Endothelial cell of umbilical vein (primary cell): Measurements from ENCODE around the gene ARHGAP10. TPM values are rescaled to one million over a fixed set of nuclear protein-coding genes. Genes with fewer than 3 reads are reported as not detected.

Experiments used
- BruUV-seq: library from RNA; stranded (reverse); fragments of 400-500 nt; replicated peaks from 2 replicates; lab custom pipeline; 2021; lab: Mats Ljungman, UMichigan
- CTCF ChIA-PET: fragments of 300-600, 350-600 bp; sonication (Branson Sonifier 250); formaldehyde crosslinking; loops from one replicate; lab custom pipeline; 2021; ENCODE audit warnings: antibody characterized with exemption, inconsistent platforms; lab: Charles Lee
- POLR2A ChIA-PET: fragments of 300-600, 350-600 bp; sonication (Branson Sonifier 250); formaldehyde crosslinking; loops from one replicate; lab custom pipeline; 2021; ENCODE audit warnings: antibody characterized with exemption, inconsistent platforms; lab: Charles Lee
- DNase-seq: peaks from one replicate; pipeline ENCODE4 v3.0.0-alpha.2; 2011; ENCODE audit warnings: low read depth, low spot score
- FAIRE-seq: peaks from 2 replicates; lab custom pipeline; 2011; peaks lifted over from hg19 to GRCh38; lab: Jason Lieb, UNC
- H2AFZ ChIP-seq: 2 replicates; pipeline ENCODE4 v1.6.0; 2012; ENCODE audit warnings: low read depth, low read length, control low read depth, inconsistent platforms
- H3K27ac ChIP-seq: 2 replicates; pipeline ENCODE4 v1.5.1; 2011; ENCODE audit warnings: low read depth, mild to moderate bottlenecking, control low read depth, low read length, moderate library complexity; ENCODE audit not compliant: insufficient read depth
- H3K27me3 ChIP-seq, 2 experiments: 2 replicates each; pipeline versions ENCODE4 v1.6.0 to v1.6.1; 2011; ENCODE audit warnings: low read length in 2 of 2, mixed read lengths in 1 of 2; ENCODE audit not compliant: control insufficient read depth in 2 of 2, insufficient read depth in 2 of 2
- H3K36me3 ChIP-seq, 2 experiments: 2 replicates in 1 of 2; 3 replicates in 1 of 2; pipeline ENCODE4 v1.5.1; 2011; ENCODE audit warnings: low read length in 2 of 2, mild to moderate bottlenecking in 1 of 2, moderate library complexity in 1 of 2; ENCODE audit not compliant: control insufficient read depth in 2 of 2, insufficient read depth in 2 of 2; ENCODE audit errors: extremely low read depth in 1 of 2
- H3K4me1 ChIP-seq: 3 replicates; pipeline ENCODE4 v1.5.1; 2011; ENCODE audit warnings: mild to moderate bottlenecking, low read length; ENCODE audit not compliant: control insufficient read depth, insufficient read depth; ENCODE audit errors: extremely low read depth
- H3K4me2 ChIP-seq: 2 replicates; pipeline ENCODE4 v1.6.1; 2011; ENCODE audit warnings: low read length, control low read depth, mixed read lengths; ENCODE audit not compliant: insufficient read depth
- H3K4me3 ChIP-seq, 3 experiments: fragments of 200-600 bp in 1 of 3; sonication (generic), shearing (Covaris generic) in 1 of 3; replicated peaks in 1 of 3; 2 replicates each; pipeline ENCODE4 v1.5.1; 2011 to 2016; ENCODE audit warnings: control low read depth in 3 of 3, low read length in 3 of 3, mild to moderate bottlenecking in 2 of 3, inconsistent platforms in 1 of 3, low read depth in 1 of 3, moderate library complexity in 1 of 3; ENCODE audit not compliant: insufficient read depth in 1 of 3
- H3K79me2 ChIP-seq: 2 replicates; pipeline ENCODE4 v1.6.0; 2012; ENCODE audit warnings: low read length, inconsistent platforms; ENCODE audit not compliant: control insufficient read depth, insufficient read depth
- H3K9ac ChIP-seq: replicated peaks from 2 replicates; pipeline ENCODE3; 2011; ENCODE audit warnings: low read length, control low read depth; ENCODE audit not compliant: insufficient read depth; ENCODE audit errors: extremely low read depth
- H3K9me1 ChIP-seq: replicated peaks from 3 replicates; pipeline ENCODE4 v1.6.0; 2011; ENCODE audit warnings: mild to moderate bottlenecking, low read length; ENCODE audit not compliant: control insufficient read depth, insufficient read depth; ENCODE audit errors: extremely low read depth
- H3K9me3 ChIP-seq: replicated peaks from 2 replicates; pipeline ENCODE4 v1.5.1; 2012; ENCODE audit warnings: low read length, inconsistent platforms; ENCODE audit not compliant: control insufficient read depth, insufficient read depth
- H4K20me1 ChIP-seq: replicated peaks from 2 replicates; pipeline ENCODE3; 2011; ENCODE audit warnings: mild to moderate bottlenecking, low read length; ENCODE audit not compliant: control insufficient read depth, insufficient read depth; ENCODE audit errors: extremely low read depth
- CTCF ChIP-seq, 2 donors: IDR thresholded peaks; 1 replicate in 1 of 2; 2 replicates in 1 of 2; pipeline ENCODE4 v1.5.1; 2011; ENCODE audit warnings: low read length in 2 of 2, mild to moderate bottlenecking in 2 of 2, moderate library complexity in 2 of 2, control low read depth in 1 of 2, inconsistent platforms in 1 of 2, low read depth in 1 of 2; ENCODE audit not compliant: insufficient read depth in 1 of 2; ENCODE audit errors: extremely low read depth in 1 of 2
- EZH2 ChIP-seq: IDR thresholded peaks from 2 replicates; pipeline ENCODE4 v1.6.1; 2012; ENCODE audit warnings: borderline replicate concordance, low read depth, mild to moderate bottlenecking, moderate library complexity, low read length, inconsistent platforms; ENCODE audit not compliant: severe bottlenecking
- FOS ChIP-seq: IDR thresholded peaks from 2 replicates; pipeline ENCODE4 v1.6.1; 2011; ENCODE audit warnings: mild to moderate bottlenecking, low read length, moderate library complexity, borderline replicate concordance; ENCODE audit not compliant: insufficient read depth
- GATA2 ChIP-seq: IDR thresholded peaks from 2 replicates; pipeline ENCODE4 v1.7.0; 2011; ENCODE audit warnings: low read depth, mild to moderate bottlenecking, moderate library complexity, mixed read lengths, low read length; ENCODE audit not compliant: insufficient read length, insufficient read depth
- JUN ChIP-seq: IDR thresholded peaks from 2 replicates; pipeline ENCODE4 v1.6.1; 2011; ENCODE audit warnings: borderline replicate concordance, low read depth; ENCODE audit not compliant: insufficient read length, insufficient read depth
- MAX ChIP-seq: IDR thresholded peaks from 2 replicates; pipeline ENCODE4 v1.6.1; 2011; ENCODE audit not compliant: insufficient read depth, insufficient read length
- MYC ChIP-seq: IDR thresholded peaks from one replicate; pipeline ENCODE4 v1.6.1; 2011; ENCODE audit warnings: mild to moderate bottlenecking, low read depth, low read length
- POLR2A ChIP-seq: IDR thresholded peaks from 2 replicates; pipeline ENCODE4 v1.6.1; 2012; ENCODE audit warnings: low read depth, mild to moderate bottlenecking, control low read depth, low read length
- POLR2AphosphoS5 ChIP-seq: IDR thresholded peaks from 2 replicates; pipeline ENCODE4 v1.6.1; 2012; ENCODE audit warnings: low read depth, mild to moderate bottlenecking, control low read depth, low read length, moderate library complexity; ENCODE audit not compliant: insufficient read depth
- dilution Hi-C: fragments of 300-500 bp; cut with MboI; formaldehyde crosslinking; loops from one replicate; pipeline ENCODE4 v1.15.0; 2019; ENCODE audit warnings: low sequenced_read_pairs; ENCODE audit not compliant: extremely low pct_ligation_motif_present
- intact Hi-C: fragments of 100-400 bp; cut with micrococcal nuclease; formaldehyde crosslinking; loops from one replicate; pipeline ENCODE4 v1.10.0; 2022
- polyA plus RNA-seq, 4 experiments: library from polyadenylated mRNA; depleted of rRNA in 3 of 4; stranded (reverse) in 3 of 4; unstranded in 1 of 4; fragments of >200 nt; gene quantifications; 2 replicates each; pipeline versions ENCODE4 v1.2.1 to v1.2.3, GENCODE V29; 2011 to 2012; ENCODE audit warnings: missing spikeins in 1 of 4
- total RNA-seq: library from RNA; stranded (reverse); gene quantifications from 2 replicates; pipeline ENCODE4 v1.2.3, GENCODE V29; 2021

The ARHGAP10 gene
- total and polyA plus RNA-seq, 2 donors (not counting 3 experiments of a cell fraction or from before 2014, with no cell fraction given): 20.4 to 36.7 TPM

GRCh38 chr4:147933316-147933715 is 201.4 kb downstream of the ARHGAP10 start:
- BruUV-seq: no TSS peak
- intact Hi-C loops: no loop called here
- POLR2A ChIA-PET: no interaction called here

GRCh38 chr4:147933779-147934178 is 201.9 kb downstream of the ARHGAP10 start:
- dilution Hi-C loops: no loop called here
- no peaks in the 10 kb centered on the region for H3K27me3 ChIP-seq
- FAIRE-seq (no peak), DNase-seq (no peak)
- no peak overlapping the region for H2AFZ ChIP-seq
- peaks cover 1% of the 10 kb centered on the region for H3K4me1 ChIP-seq
- no peaks in the 10 kb centered on the region for H3K79me2 ChIP-seq
- no peaks in the 10 kb centered on the region for H3K36me3 ChIP-seq
- no peak overlapping the region for H3K27ac ChIP-seq
- H3K9ac ChIP-seq: no peak overlapping the region
- CTCF ChIA-PET: interaction anchor here (1.0 to 1.6 kb wide), 3 partner anchors 10 to 1332 kb away, joined by 3 read pairs; no protein-coding TSS in a partner anchor
- no peaks in the 10 kb centered on the region for H3K9me3 ChIP-seq
- H3K4me2 ChIP-seq: no peak overlapping the region
- no peaks in the 10 kb centered on the region for H3K9me1 ChIP-seq
- intact Hi-C loops: no loop called here
- POLR2A ChIA-PET: no interaction called here
- H4K20me1 ChIP-seq: no peaks in the 10 kb centered on the region
- no TSS peak for BruUV-seq
- no peak for TF ChIP-seq FOS
- TF ChIP-seq MAX: no peak
- TF ChIP-seq JUN: no peak
- no peak for TF ChIP-seq GATA2
- no peak for TF ChIP-seq POLR2A
- TF ChIP-seq POLR2AphosphoS5: no peak
- TF ChIP-seq EZH2: no peak
- no peak for TF ChIP-seq MYC
- TF ChIP-seq CTCF (IDR thresholded peaks at IDR 0.05; ENCODE audit: extremely low read depth in 1 of 2, insufficient read depth in 1 of 2, low read depth in 1 of 2, low read length in 2 of 2): no peak
- H3K4me3 ChIP-seq: no peak overlapping the region

More at GRCh38 chr4:147933316-147933715, 201.4 kb downstream of the ARHGAP10 start:
- no peak overlapping the region for H3K4me3 ChIP-seq
- H3K9me1 ChIP-seq: no peaks in the 10 kb centered on the region
- no peak for FAIRE-seq
- H3K27ac ChIP-seq: no peak overlapping the region
- no peaks in the 10 kb centered on the region for H4K20me1 ChIP-seq
- dilution Hi-C loops: no loop called here
- no peak for TF ChIP-seq JUN
- TF ChIP-seq CTCF (IDR thresholded peaks at IDR 0.05; ENCODE audit: extremely low read depth in 1 of 2, insufficient read depth in 1 of 2, low read depth in 1 of 2, low read length in 2 of 2): peak in 1 of 2 donors; percentile 32
- H3K4me2 ChIP-seq: no peak overlapping the region
- H3K36me3 ChIP-seq: no peaks in the 10 kb centered on the region
- no peaks in the 10 kb centered on the region for H3K9me3 ChIP-seq
- CTCF ChIA-PET: interaction anchor here (1.0 to 1.6 kb wide), 6 partner anchors 10 to 1333 kb away, joined by 3 to 4 read pairs (median 3); partner anchors contain the start of gene NR3C2
- H3K4me1 ChIP-seq: peaks cover 6% of the 10 kb centered on the region
- H3K27me3 ChIP-seq: no peaks in the 10 kb centered on the region
- H3K9ac ChIP-seq: no peak overlapping the region
- no peak overlapping the region for H2AFZ ChIP-seq
- no peaks in the 10 kb centered on the region for H3K79me2 ChIP-seq
- DNase-seq: peak; percentile 59
